ENCODE measurements around the gene RBL1. TPM values are rescaled to one million over a fixed set of nuclear protein-coding genes. Genes with fewer than 3 reads are reported as not detected.

RBL1 gene
- total RNA-seq, 6 donors from 2014 or later: 5.0 to 32.5 (median 10.4) TPM

DNA sequence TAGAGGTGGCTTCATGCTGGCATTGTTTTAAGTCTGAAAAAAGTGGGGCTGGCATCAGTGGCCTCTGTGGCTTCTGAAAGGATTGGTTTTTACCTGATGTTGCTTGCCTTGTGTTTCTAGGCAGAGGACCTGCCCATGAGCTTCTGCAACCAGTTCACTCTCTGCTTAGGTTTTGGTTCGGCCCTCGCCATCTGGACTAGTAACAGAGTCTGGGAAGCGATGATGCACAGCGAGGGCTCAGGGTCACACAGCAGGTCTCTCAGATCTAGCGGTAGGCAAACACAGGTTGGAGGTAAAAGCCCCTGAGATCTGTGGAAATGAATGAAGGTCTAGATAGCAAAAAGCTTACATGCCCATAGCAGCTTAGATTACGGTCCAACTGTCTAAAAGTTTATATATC is 6.8 kb upstream of the RBL1 start:
- H3K9me3 ChIP-seq: no peaks in the 10 kb centered on the region
- 96% methylated on average over 6 of the region's 6 CpGs for WGBS, 2 donors
- no peak for TF ChIP-seq POLR2AphosphoS5 (IDR thresholded peaks at IDR 0.05)
- TF ChIP-seq, protein P1, sequence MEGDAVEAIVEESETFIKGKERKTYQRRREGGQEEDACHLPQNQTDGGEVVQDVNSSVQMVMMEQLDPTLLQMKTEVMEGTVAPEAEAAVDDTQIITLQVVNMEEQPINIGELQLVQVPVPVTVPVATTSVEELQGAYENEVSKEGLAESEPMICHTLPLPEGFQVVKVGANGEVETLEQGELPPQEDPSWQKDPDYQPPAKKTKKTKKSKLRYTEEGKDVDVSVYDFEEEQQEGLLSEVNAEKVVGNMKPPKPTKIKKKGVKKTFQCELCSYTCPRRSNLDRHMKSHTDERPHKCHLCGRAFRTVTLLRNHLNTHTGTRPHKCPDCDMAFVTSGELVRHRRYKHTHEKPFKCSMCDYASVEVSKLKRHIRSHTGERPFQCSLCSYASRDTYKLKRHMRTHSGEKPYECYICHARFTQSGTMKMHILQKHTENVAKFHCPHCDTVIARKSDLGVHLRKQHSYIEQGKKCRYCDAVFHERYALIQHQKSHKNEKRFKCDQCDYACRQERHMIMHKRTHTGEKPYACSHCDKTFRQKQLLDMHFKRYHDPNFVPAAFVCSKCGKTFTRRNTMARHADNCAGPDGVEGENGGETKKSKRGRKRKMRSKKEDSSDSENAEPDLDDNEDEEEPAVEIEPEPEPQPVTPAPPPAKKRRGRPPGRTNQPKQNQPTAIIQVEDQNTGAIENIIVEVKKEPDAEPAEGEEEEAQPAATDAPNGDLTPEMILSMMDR (IDR thresholded peaks at IDR 0.05): no peak
- TF ChIP-seq EP300 (IDR thresholded peaks at IDR 0.05): no peak
- no peak for TF ChIP-seq POLR2A (IDR thresholded peaks at IDR 0.05)

DNA sequence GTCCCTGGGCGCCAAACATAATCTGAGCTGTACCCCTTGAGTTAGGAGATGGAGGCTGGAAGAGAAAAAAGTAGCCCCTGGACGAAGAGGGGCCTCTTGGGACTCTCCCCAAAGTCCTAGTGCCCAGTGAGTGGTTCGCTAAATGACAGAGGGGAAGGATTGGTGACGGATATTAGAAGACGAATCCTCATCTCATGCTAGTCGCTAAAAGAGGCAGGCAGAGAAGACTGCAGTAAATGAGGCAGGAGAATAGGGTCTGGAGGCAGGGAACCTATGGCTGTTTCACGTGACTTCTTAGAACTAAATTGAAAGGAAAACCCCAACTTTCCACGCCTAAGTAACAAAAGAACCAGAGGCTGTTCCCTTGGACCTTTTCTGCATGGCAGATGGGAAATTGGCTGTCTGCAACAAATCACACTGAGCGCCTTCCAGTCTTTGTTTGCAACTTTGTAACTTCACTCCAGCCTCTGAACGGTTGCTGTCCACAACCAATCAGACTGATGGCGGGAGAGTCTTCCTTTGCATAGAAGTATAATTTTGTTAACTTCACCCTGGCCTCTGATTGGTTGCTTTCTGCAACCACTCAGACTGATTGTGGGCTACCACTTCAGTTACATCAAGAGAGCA is 731 bp upstream of the RBL1 start:
- Histone ChIP-seq H3K27me3 (no peaks in the 10 kb centered on the region), H3K4me3 (peak overlapping the region in 3 of 4 donors; percentile 69 to 96 (median 95)), H3K27ac (peak overlapping the region in 3 of 4 donors; percentile 39 to 84 (median 81)), H3K4me1 (peaks cover 8 to 18% (median 10%) of the 10 kb centered on the region in 4 donors), H3K9me3 (no peaks in the 10 kb centered on the region), H3K36me3 (no peaks in the 10 kb centered on the region)
- no peak for TF ChIP-seq EP300 (IDR thresholded peaks at IDR 0.05)
- TF ChIP-seq, protein P1 (IDR thresholded peaks at IDR 0.05): no peak
- no peak for TF ChIP-seq POLR2AphosphoS5 (IDR thresholded peaks at IDR 0.05)
- no peak for TF ChIP-seq POLR2A (IDR thresholded peaks at IDR 0.05)
- 73 to 78% methylated on average over 11 of the region's 11 CpGs for WGBS, 2 donors
- ATAC-seq (ENCODE audit: low FRiP score in 2 of 2) (no peak), DNase-seq (no peak)

More for the DNA sequence above, 6.8 kb upstream of the RBL1 start:
- no peaks in the 10 kb centered on the region for H3K27me3 ChIP-seq
- H3K4me3 ChIP-seq: no peak overlapping the region
- ATAC-seq (ENCODE audit: low FRiP score in 2 of 2) (no peak), DNase-seq (no peak)
- H3K36me3 ChIP-seq: no peaks in the 10 kb centered on the region
- no peaks in the 10 kb centered on the region for H3K4me1 ChIP-seq
- H3K27ac ChIP-seq: no peak overlapping the region

DNA sequence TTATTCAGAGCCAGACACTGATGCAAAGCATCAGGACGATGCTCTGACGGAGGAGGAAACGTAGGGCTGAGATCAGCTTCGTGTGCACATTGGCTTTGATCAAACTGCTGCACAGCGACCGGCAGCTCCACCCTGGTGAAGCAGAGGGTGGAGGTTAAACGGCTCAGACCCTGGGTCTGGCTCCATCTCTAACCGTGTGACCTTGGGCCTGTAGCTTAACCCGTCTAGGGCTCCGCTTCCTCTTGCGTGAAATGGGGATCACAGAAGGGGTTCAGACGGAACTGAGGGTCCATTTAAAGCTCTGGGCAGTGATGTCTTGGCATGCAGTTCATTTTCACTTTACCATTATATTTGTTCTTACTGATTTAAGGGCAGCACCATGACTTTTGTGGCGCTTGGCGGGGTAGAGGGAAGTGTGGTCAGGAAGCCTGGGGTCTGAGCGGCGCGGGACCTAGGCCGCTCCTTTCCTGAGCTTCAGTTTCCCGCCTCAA is 644 bp downstream of the RBL1 start:
- DNase-seq: no peak

DNA sequence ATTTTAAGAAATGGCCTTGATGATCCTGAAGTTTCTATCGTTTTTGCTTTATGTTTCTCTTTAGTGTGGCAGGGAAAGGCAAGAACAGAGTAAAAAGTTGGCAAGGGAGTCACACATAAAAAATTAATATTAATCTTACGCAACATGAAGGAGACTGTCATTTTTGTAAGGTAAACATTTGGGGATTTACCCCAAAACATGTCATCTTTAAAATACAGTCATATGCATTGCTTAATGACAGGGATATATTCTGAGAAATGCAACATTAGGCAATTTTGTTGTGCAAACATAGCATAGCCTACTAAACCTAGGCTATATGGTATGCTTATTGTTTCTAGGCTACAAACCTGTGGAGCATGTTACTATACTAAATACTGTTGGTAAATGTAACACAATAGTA is 5.4 kb downstream of the RBL1 start:
- peaks cover 0 to 14% (median 4%) of the 10 kb centered on the region in 4 donors for H3K36me3 ChIP-seq
- no peaks in the 10 kb centered on the region for H3K27me3 ChIP-seq
- ATAC-seq (ENCODE audit: low FRiP score in 2 of 2) (no peak), DNase-seq (no peak)
- H3K9me3 ChIP-seq: no peaks in the 10 kb centered on the region
- TF ChIP-seq, protein P1 (IDR thresholded peaks at IDR 0.05): no peak
- no peak for TF ChIP-seq POLR2AphosphoS5 (IDR thresholded peaks at IDR 0.05)
- TF ChIP-seq EP300 (IDR thresholded peaks at IDR 0.05): no peak
- no peak for TF ChIP-seq POLR2A (IDR thresholded peaks at IDR 0.05)
- no peak overlapping the region for H3K4me3 ChIP-seq
- H3K4me1 ChIP-seq: peaks cover 8 to 11% (median 10%) of the 10 kb centered on the region in 4 donors
- 89% methylated on average over 2 of the region's 2 CpGs for WGBS, 2 donors
- no peak overlapping the region for H3K27ac ChIP-seq

More for the DNA sequence above, 644 bp downstream of the RBL1 start:
- H3K27me3 ChIP-seq: no peaks in the 10 kb centered on the region
- peak overlapping the region; percentile 69 to 96 (median 84) for H3K4me3 ChIP-seq
- H3K9me3 ChIP-seq: no peaks in the 10 kb centered on the region
- no peaks in the 10 kb centered on the region for H3K36me3 ChIP-seq
- TF ChIP-seq POLR2A (IDR thresholded peaks at IDR 0.05): no peak
- no peak for TF ChIP-seq POLR2AphosphoS5 (IDR thresholded peaks at IDR 0.05)
- TF ChIP-seq, protein P1 (IDR thresholded peaks at IDR 0.05): no peak
- TF ChIP-seq EP300 (IDR thresholded peaks at IDR 0.05): no peak
- H3K4me1 ChIP-seq: peaks cover 8 to 18% (median 10%) of the 10 kb centered on the region in 4 donors
- peak overlapping the region; percentile 39 to 84 (median 66) for H3K27ac ChIP-seq
- 1 to 4% methylated on average over 15 to 19 of the region's 19 CpGs for WGBS, 2 donors
- ATAC-seq (ENCODE audit: low FRiP score in 2 of 2): peak; percentile 55 to 62
